ENCODE results near the gene GAS2. TPM values are rescaled to one million over a fixed set of nuclear protein-coding genes. Genes with fewer than 3 reads are reported as not detected.

Gene GAS2
- total and polyA plus RNA-seq, 2 of the 4 experiments (the other 2 are of a cell fraction) = 0.51 to 0.90 TPM

GRCh38 chr11:22761066-22761465, 94.7 kb downstream of the GAS2 start:
- DNase-seq (no peak), ATAC-seq (ENCODE audit: low read depth) (no peak)
- CTCF ChIA-PET = no interaction called here
- Histone ChIP-seq H2BK15ac (ENCODE audit: low read depth, low read length) (no peak overlapping the region), H2BK5ac (ENCODE audit: low read depth, low read length, poor library complexity, severe bottlenecking) (no peak overlapping the region), H2AFZ (replicated peaks; ENCODE audit: low read length, poor library complexity) (no peak overlapping the region), H3K79me1 (ENCODE audit: low read depth in 1 of 2, low read length in 2 of 2) (no peaks in the 10 kb centered on the region), H3K18ac (ENCODE audit: low read depth, low read length) (no peak overlapping the region), H3K27ac (ENCODE audit: insufficient read depth, low read length) (no peak overlapping the region), H4K8ac (ENCODE audit: low read depth in 2 of 2, low read length in 2 of 2) (no peak overlapping the region), H3K9me3 (ENCODE audit: control insufficient read depth, insufficient read depth, low read length) (no peaks in the 10 kb centered on the region), H2AK9ac (replicated peaks; ENCODE audit: low read depth, low read length, poor library complexity) (no peak overlapping the region), H3K9ac (ENCODE audit: low read depth, low read length) (no peak overlapping the region), H2BK120ac (ENCODE audit: low read depth, low read length) (no peak overlapping the region), H3K23ac (ENCODE audit: low read depth, low read length) (no peak overlapping the region), H3K56ac (ENCODE audit: extremely low read depth, insufficient read depth, low read length) (no peak overlapping the region), H3K9me1 (ENCODE audit: insufficient read depth, low read length) (no peaks in the 10 kb centered on the region), H2AK5ac (ENCODE audit: low read depth, low read length) (no peak overlapping the region), H3K4ac (ENCODE audit: low read depth, low read length) (no peak overlapping the region), H4K91ac (ENCODE audit: insufficient read depth, low read depth, low read length) (no peak overlapping the region), H3K4me2 (ENCODE audit: low read depth, low read length) (no peak overlapping the region), H2BK20ac (ENCODE audit: low read depth, low read length) (no peak overlapping the region), H3K36me3 (ENCODE audit: control insufficient read depth, insufficient read depth, low read length) (no peaks in the 10 kb centered on the region), H3K14ac (replicated peaks; ENCODE audit: low read depth, low read length) (no peak overlapping the region), H3K27me3 (ENCODE audit: control insufficient read depth, insufficient read depth, low read length) (no peaks in the 10 kb centered on the region), H4K20me1 (ENCODE audit: insufficient read depth, low read length) (no peaks in the 10 kb centered on the region), H3K4me1 (ENCODE audit: control insufficient read depth, insufficient read depth, low read length) (no peaks in the 10 kb centered on the region), H4K5ac (ENCODE audit: low read depth, low read length) (no peak overlapping the region), H3K4me3 (ENCODE audit: insufficient read depth, low read depth, low read length) (no peak overlapping the region)
- POLR2A ChIA-PET (ENCODE audit: unreplicated experiment) = no interaction called here
- BruUV-seq (replicated peaks) = no TSS peak
- intact Hi-C loops (cut with micrococcal nuclease) (no loop called here), in situ Hi-C loops (cut with MboI; ENCODE audit: low sequenced_read_pairs) (no loop called here), dilution Hi-C loops (cut with HindIII; ENCODE audit: low sequenced_read_pairs, unreplicated experiment) (no loop called here)
- TF ChIP-seq MAZ (IDR thresholded peaks at IDR 0.05; ENCODE audit: borderline replicate concordance, low read depth, low read length) (no peak), RCOR1 (IDR thresholded peaks at IDR 0.05; ENCODE audit: insufficient replicate concordance, low read length) (no peak), POLR2A (IDR thresholded peaks at IDR 0.05; ENCODE audit: low read depth, low read length) (no peak), MXI1 (IDR thresholded peaks at IDR 0.05; ENCODE audit: borderline replicate concordance, low read depth, low read length) (no peak), CHD1 (IDR thresholded peaks at IDR 0.05; ENCODE audit: low read depth, low read length) (no peak), SMC3 (IDR thresholded peaks at IDR 0.05; ENCODE audit: low read depth, low read length) (no peak), NFE2L2 (IDR thresholded peaks at IDR 0.05; ENCODE audit: low read depth, low read length) (no peak), RFX5 (IDR thresholded peaks at IDR 0.05; ENCODE audit: low read depth, low read length) (no peak), FOS (IDR thresholded peaks at IDR 0.05; ENCODE audit: low read depth, low read length) (no peak), RAD21 (IDR thresholded peaks at IDR 0.05; ENCODE audit: low read length) (no peak), MAFK (IDR thresholded peaks at IDR 0.05; ENCODE audit: low read depth, low read length) (no peak), BHLHE40 (IDR thresholded peaks at IDR 0.05; ENCODE audit: low read depth, low read length) (no peak)
- TF ChIP-seq, protein P1, sequence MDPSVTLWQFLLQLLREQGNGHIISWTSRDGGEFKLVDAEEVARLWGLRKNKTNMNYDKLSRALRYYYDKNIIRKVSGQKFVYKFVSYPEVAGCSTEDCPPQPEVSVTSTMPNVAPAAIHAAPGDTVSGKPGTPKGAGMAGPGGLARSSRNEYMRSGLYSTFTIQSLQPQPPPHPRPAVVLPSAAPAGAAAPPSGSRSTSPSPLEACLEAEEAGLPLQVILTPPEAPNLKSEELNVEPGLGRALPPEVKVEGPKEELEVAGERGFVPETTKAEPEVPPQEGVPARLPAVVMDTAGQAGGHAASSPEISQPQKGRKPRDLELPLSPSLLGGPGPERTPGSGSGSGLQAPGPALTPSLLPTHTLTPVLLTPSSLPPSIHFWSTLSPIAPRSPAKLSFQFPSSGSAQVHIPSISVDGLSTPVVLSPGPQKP (IDR thresholded peaks at IDR 0.05; ENCODE audit: borderline replicate concordance, low read depth, low read length) = no peak
- TF ChIP-seq, protein P2, sequence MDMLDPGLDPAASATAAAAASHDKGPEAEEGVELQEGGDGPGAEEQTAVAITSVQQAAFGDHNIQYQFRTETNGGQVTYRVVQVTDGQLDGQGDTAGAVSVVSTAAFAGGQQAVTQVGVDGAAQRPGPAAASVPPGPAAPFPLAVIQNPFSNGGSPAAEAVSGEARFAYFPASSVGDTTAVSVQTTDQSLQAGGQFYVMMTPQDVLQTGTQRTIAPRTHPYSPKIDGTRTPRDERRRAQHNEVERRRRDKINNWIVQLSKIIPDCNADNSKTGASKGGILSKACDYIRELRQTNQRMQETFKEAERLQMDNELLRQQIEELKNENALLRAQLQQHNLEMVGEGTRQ (IDR thresholded peaks at IDR 0.05; ENCODE audit: low read depth, low read length) = no peak
- WGBS, 2 experiments (ENCODE audit: extremely low coverage in 2 of 2, insufficient read length in 1 of 2) = no CpG with 5 or more reads among the region's 1 CpG

Data from IMR-90 (cell line).